Measurements from ENCODE around the gene DDX1.
"Not testable (repeated sequence)": the region's sequence is repeated elsewhere in the genome, so short reads cannot be mapped to it uniquely, and the experiment has no call there.

The DDX1 gene

GRCh38 chr2:15591692-15592463, at the start of gene DDX1:
DDX1 (plus strand) TSS chr2:15591868; CDS start chr2:15591934, 66 bp downstream.
- DNase-seq, result peak; percentile 68

DNA sequence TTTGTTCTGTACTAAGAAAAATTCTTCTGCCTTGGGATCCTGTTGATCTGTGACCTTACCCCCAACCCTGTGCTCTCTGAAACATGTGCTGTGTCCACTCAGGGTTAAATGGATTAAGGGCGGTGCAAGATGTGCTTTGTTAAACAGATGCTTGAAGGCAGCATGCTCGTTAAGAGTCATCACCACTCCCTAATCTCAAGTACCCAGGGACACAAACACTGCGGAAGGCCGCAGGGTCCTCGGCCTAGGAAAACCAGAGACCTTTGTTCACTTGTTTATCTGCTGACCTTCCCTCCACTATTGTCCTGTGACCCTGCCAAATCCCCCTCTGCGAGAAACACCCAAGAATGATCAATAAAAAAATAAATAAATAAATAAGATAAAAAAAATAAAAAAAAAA, 49.4 kb upstream of the DDX1 start:
- DNase-seq, result not testable (repeated sequence)

GRCh38 chr2:15543053-15543452, 48.6 kb upstream of the DDX1 start:
- DNase-seq, result no peak

- DNase-seq, result no peak
Measured at GRCh38 chr2:15543541-15543940, 48.1 kb upstream of the DDX1 start.

GRCh38 chr2:15544227-15544626, 47.4 kb upstream of the DDX1 start:
- no peak for DNase-seq

GRCh38 chr2:15546297-15547098, 45.2 kb upstream of the DDX1 start:
- no peak for DNase-seq

GRCh38 chr2:15547115-15547876, 44.4 kb upstream of the DDX1 start:
- DNase-seq, result no peak

GRCh38 chr2:15548974-15549373, 42.7 kb upstream of the DDX1 start:
- no peak for DNase-seq

GRCh38 chr2:15553519-15553918, 38.1 kb upstream of the DDX1 start:
- DNase-seq, result no peak

DNA sequence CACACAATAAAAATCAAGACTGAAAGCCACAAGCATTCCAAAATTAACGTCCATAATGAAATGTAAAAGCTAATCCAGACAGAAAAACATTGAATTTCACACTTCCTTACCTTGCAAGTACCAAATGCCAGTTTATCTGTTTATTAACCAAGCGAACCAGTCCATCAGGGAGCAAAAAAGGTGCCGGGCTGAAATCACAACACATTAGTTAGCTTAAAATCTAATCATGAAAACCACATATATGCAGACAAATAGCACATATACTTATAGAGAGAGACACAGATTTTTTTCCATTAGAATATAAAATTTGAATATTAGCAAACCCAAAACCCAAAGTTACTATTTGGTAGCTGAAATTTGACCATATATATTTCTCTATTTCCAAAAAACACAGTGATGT, 37.7 kb upstream of the DDX1 start:
- DNase-seq, result no peak

DNA sequence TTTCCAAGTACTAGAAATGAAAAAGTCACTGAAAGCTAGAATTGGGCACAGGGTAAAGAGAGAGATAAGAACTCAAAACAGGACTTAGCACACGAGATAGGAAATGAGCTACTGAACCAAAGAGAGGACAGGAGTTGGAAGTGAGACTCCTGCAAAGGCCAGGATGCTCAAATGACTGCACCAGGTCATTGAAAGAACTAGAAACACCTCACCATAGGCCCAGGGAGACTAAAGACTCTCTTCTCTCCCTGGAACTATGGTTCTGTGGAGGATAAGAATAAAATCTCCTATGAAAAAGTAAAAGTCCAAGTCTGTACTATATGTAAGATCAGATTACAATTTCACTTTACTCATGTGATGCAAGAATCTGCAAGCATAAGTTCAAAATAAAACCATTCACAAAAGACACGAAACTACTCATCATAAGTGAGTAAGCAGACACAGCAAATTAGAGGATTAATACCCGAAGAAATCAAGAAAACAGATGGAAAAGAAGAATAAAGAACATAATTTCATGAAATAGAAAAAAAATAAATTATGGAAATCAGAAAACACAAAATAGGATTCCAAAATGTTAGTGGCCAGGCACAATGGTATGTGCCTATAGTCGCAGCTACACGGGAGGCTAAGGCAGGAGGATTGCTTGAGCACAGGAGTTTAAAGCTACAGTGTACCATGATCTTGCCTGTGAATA, 37.0 kb upstream of the DDX1 start:
- DNase-seq, result no peak

DNA sequence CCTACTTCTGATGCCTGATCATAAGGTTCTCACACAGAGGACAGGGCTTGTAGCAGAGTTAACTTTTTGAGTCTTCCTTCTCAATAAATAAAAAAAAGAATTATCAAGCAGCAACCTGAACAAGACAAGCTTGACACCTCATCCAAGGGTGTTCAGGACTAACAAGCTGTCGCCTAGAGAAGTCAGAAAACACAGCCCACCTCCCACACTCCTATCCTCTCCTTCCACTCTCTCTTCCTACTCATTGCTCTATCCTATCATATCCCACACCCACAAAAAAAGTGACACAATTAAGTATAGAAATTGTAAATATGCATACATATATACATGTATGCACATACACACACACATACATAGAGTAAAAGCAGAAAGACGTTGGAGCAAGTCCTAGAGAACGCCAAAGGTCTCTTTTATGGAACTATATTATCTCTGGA, 35.9 kb upstream of the DDX1 start:
- no peak for DNase-seq

DNA sequence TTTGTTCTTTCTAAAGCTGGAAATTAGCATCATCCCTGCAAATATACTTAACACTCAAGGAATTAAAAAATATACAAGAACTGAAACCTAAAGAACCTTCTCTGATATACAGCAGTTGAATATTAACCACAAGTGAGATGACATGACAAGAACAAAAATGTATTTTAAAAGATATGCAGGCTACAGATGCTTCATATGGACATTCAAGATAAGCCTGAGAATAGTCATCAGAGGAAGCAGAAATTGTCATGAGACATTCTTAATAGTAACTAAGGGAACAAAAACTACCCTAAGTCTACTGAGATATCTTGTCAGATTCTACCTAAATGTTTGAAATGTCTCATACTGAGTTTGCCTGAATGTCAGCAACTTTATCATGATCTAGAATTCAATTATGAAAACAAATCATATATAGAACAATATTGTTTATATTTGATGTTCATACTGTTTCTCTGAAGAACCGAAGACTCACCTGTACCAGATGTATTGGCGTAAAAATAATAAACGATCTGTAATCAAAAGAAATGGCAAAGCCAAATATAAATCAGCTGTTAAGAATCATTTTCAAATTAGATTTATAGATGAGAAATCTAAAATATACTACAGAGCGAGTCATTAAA, 35.2 kb upstream of the DDX1 start:
- DNase-seq, result no peak

DNA sequence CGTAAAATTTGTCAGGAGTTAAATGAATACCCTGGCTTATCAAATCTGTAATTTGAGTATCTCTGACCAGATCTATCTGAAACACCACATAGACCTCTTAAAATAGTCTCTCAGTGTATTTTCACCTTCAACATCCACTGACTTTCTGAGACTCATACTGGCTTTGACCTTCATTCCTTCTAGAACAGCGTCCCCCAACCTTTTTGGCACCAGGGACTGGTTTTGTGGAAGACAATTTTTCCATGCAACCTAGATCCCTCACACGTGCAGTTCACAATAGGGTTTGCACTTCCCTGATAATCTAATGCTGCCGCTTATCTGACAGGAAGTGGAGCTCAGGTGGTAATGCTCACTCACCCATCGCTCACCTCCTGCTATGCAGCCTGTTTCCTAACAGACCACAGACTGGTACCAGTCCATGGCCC, 33.8 kb upstream of the DDX1 start:
- DNase-seq, result no peak

DNA sequence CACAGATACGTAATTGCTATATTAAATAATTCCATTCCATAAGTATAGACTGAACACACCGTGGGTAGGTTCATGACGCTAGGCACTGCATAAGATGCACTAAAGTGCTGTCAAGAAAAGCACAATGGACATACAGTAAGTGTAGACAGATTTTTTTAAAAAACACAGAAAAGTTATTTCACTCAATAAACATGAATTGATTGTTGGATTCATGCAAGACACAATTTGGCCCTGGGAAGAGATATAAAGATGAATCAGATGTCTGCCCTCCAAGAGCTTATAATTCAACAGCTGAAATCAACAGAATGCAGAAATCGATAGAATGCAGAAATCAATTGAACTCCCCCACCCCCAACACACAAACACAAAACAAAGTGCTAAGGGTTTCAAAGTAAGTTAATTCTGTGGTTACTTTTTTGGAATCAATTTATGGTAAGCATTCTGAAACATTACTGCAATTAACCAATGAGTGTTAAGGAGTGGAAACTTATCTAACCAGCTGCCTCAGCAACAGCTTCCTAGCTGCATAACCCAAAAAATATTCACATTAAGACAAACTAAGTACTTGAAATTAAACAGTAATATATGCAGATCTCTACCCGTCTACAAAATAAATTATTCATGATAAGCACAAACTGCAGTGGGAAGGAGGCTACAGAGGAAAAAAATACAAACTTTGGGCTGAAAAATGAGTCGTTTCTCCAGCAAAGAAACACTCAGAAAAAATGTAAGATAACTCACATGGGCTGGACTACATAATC, 32.1 kb upstream of the DDX1 start:
- DNase-seq, result no peak

DNA sequence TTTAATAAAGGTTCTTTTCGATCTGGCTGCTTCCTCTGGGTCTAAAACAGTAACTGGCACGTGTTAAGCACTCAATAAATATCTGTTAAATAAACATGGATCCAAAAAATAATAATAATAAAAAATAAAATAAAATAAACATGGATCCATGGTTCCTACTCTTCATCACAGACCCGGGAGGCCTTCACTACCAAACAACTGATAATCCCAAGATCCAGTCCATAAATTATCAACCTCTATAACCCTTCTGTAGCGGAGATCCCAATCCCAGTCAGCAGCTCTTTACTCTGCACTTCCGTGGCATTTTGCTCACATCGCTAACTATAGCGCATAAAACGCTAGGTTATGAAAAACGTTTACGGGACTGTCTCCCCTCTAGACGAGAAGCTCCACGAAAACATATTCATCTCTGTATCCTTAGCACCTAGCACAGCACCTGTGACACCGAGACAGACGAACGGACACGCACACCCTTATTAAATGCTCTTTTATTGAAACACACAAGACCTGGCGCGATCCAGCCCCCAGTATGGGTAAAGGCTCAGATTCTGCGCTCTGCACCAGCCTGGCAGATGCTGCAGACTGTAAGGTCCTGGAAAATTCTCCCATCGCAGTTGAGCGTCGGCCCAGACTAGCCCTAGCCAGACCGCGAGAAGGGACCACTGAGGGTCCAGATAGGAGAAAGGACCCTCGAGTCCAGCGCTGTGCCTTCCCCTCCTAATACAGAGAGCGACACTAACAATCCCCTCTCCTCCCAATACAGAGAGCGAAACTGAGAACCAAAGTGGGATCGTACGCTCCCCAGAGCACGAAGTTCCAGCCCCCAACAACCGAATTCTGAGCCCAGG, 31.3 kb upstream of the DDX1 start:
- peak; percentile 39 for DNase-seq

DNA sequence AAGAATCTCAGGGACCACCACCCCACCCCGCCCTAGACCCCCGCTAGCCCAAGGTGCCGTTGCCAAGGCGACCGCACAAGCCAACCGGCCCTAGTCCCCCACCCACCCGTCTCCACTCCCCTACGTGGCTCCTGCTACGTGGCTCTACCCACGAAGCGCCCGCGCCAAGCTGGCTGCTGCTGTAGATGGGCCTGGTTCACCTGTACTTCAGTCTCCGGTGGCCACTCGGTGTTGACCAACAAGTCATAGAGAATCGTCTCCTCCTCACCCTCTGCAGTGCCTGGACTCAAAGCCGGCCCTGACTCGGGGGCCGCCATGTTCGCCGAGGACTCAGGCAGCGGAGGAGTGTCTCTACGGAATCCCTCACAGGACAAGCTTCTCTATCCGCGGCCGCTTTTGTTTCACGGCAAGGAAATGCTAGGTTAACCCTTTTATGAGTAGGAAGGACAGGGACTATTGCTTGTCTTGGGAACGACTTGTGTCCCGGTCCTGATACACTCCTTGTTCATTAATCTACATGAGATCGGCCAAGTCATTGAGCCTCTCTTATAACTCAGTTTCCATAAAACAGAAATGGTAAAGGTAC, 30.6 kb upstream of the DDX1 start, which contains the start of gene NBAS:
Gene NBAS, minus strand, starts transcription at position 347 of the 586 bp plus-strand sequence. Its CDS starts 30 bp downstream, at position 317.
- peak; percentile 77 for DNase-seq

DNA sequence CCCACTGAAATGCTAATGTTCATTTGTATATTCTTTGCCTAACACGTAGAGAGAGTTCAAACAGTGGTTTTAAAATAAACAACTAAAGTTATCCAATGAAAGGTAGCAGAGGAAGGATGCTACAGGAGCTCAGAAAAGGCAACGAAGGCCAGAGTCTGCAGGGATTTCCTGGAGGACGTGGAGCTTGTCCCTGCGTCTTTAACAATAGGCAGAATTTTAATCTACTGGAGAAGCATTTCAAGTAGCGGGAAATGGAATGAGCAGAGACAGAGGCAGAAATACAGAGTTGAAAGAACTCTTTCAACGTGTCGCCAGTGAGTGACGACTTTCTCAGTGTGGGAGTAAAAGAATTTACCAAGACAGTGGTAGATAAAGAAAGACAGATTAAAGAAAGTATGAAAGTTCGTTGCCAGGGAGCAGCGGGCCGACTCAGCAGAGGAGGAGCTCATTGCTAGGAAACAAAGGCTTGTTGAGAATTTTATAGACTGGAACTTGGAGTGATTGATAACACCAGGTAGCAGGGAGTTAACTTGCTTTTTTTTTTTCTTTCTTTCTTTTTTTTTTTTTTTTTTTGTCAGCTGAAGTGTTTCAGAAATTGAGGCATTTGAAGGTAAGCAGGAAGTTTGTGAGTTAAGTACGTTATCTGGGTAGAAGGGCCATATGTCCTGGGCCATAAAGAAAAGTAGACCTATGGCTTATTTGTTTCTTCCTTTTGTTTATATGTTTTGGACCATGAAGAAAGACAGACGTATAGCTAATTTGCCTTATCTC, 29.9 kb upstream of the DDX1 start:
- DNase-seq, result peak; percentile 50

DNA sequence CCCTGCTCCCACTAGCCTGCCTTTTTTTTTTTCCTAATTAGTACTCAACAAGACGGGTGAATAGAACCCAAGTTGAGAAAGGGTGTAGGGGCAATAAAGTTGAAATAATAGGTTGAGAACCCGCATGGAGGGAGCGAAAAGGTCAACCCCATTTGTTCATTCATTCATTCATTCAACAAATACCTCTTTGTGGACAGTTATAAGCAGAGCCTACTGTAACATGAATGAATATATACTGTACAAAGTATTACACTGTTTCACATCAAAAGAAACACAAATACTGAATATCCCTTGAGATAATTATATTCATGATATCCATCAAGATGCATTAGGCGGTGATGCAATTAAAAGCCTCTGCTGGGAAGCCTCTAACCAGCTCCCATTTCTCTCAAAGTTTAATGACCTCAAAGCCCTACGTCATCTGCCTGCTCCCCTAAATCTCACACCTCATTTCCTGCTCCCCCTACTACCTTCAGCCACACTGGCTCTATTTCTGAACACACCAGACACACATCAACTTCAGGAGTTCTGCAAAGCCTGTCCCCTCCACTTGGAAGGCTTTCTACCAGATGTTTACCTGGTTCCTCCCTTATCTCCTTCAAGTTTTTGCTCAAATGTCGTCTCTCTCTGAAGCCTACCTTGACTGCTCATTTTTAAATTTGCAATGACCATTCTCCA, 29.2 kb upstream of the DDX1 start:
- no peak for DNase-seq

All from NCI-H1092 treated with DMSO at 0.1 percent for 48 hours (cell line).